A673 (cell line): ENCODE data around the gene CHRNB1. TPM values are rescaled to one million over a fixed set of nuclear protein-coding genes. Genes with fewer than 3 reads are reported as not detected.

Source experiments
- BruUV-seq: library from RNA; stranded (reverse); fragments of 400-500 nt; replicated peaks from 2 replicates; lab custom pipeline; 2021; lab: Mats Ljungman, UMichigan
- CTCF ChIA-PET: fragments of 300-600 bp; sonication (Branson Sonifier 250); formaldehyde crosslinking; loops from one replicate; lab custom pipeline; 2022; ENCODE audit warnings: antibody characterized with exemption; lab: Charles Lee
- POLR2A ChIA-PET: fragments of 300-600 bp; sonication (Branson Sonifier 250); formaldehyde crosslinking; loops from one replicate; lab custom pipeline; 2022; ENCODE audit warnings: antibody characterized with exemption; ENCODE audit not compliant: low non-redundant PET; lab: Charles Lee
- DNase-seq: peaks from one replicate; pipeline ENCODE4 v3.0.0-alpha.2; 2015; ENCODE audit warnings: low spot score
- H3K27ac ChIP-seq: fragments of 200-600 bp; sonication (generic); 2 replicates; pipeline ENCODE4 v1.5.1; 2016; ENCODE audit warnings: mixed run types, low read depth, mild to moderate bottlenecking, mixed read lengths, antibody characterized with exemption, low read length; ENCODE audit not compliant: poor library complexity, severe bottlenecking
- H3K27me3 ChIP-seq: fragments of 200-600 bp; sonication (generic); replicated peaks from 2 replicates; pipeline ENCODE4 v1.6.1; 2017; ENCODE audit warnings: mixed run types, low read depth, mild to moderate bottlenecking, mixed read lengths, antibody characterized with exemption, low read length; ENCODE audit not compliant: insufficient read depth, poor library complexity
- H3K36me3 ChIP-seq: fragments of 200-600 bp; sonication (generic); 2 replicates; pipeline ENCODE4 v1.6.1; 2016; ENCODE audit warnings: mixed run types, mild to moderate bottlenecking, mixed read lengths, antibody characterized with exemption, low read length; ENCODE audit not compliant: insufficient read depth, poor library complexity, severe bottlenecking
- H3K4me1 ChIP-seq: fragments of 200-600 bp; sonication (generic); 2 replicates; pipeline ENCODE4 v1.6.1; 2017; ENCODE audit warnings: mixed run types, mild to moderate bottlenecking, mixed read lengths, antibody characterized with exemption, low read length; ENCODE audit not compliant: insufficient read depth, poor library complexity, severe bottlenecking
- H3K4me3 ChIP-seq: fragments of 200-600 bp; sonication (generic); 2 replicates; pipeline ENCODE4 v1.5.1; 2016; ENCODE audit warnings: low read depth, mixed run types, mild to moderate bottlenecking, mixed read lengths, low read length; ENCODE audit not compliant: poor library complexity, severe bottlenecking
- H3K9me3 ChIP-seq: fragments of 200-600 bp; sonication (generic); 2 replicates; pipeline ENCODE4 v1.6.1; 2016; ENCODE audit warnings: mixed run types, low read depth, mild to moderate bottlenecking, mixed read lengths, antibody characterized with exemption, low read length; ENCODE audit not compliant: poor library complexity, severe bottlenecking
- EZH2 ChIP-seq: fragments of 200-600 bp; sonication (generic); IDR thresholded peaks from 2 replicates; pipeline ENCODE4 v1.6.1; 2017; ENCODE audit warnings: borderline replicate concordance, low read depth, mild to moderate bottlenecking, mixed read lengths, antibody characterized with exemption, low read length; ENCODE audit not compliant: poor library complexity, severe bottlenecking
- intact Hi-C: fragments of 100-400 bp; cut with micrococcal nuclease; formaldehyde crosslinking; loops from one replicate; pipeline ENCODE4 v1.10.0; 2022; ENCODE audit not compliant: unreplicated experiment
- total RNA-seq: library from RNA; stranded (reverse); gene quantifications from 2 replicates; pipeline ENCODE4 v1.2.3, GENCODE V29; 2021
- TF ChIP-seq, protein P1 (sequence below): fragments of 300-800, 200-600 bp; sonication (generic); conservative IDR thresholded peaks from 2 replicates; pipeline ENCODE4 v1.5.1; 2017; ENCODE audit warnings: low read depth, mild to moderate bottlenecking, antibody characterized with exemption, low read length, moderate library complexity, mixed read lengths

The CHRNB1 gene
- total RNA-seq, 1 experiment from 2014 or later: 5.2 TPM

DNA sequence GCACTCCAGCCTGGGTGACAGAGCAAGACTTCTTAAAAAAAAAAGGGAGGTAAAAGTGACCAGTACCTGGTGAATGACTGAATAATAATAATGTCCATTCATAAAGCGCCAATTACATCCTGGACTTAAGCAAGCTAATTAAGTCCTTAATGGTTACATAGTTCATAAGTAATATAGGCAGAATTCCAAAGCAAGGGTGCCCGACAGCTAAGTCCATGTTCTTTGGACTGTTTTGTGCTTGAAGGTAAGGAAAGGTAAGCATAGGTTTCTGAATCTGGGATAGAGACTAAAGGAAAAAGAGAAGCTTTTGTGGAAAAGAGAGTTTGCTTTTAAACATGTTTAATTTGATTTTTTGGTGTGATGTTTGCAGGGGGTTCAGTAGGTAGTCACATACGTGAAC is 49.1 kb downstream of the CHRNB1 start:
- H3K4me1 ChIP-seq: no peaks in the 10 kb centered on the region
- H3K9me3 ChIP-seq: no peaks in the 10 kb centered on the region
- intact Hi-C loops: no loop called here
- DNase-seq: no peak
- H3K27ac ChIP-seq: no peak overlapping the region
- H3K27me3 ChIP-seq: no peaks in the 10 kb centered on the region
- H3K4me3 ChIP-seq: no peak overlapping the region
- ChIA-PET POLR2A (no interaction called here), CTCF (interaction anchor here (0.9 kb wide), 1 partner anchor 57 kb away, joined by 6 read pairs; no protein-coding TSS in a partner anchor)
- TF ChIP-seq EZH2: no peak
- TF ChIP-seq, protein P1, sequence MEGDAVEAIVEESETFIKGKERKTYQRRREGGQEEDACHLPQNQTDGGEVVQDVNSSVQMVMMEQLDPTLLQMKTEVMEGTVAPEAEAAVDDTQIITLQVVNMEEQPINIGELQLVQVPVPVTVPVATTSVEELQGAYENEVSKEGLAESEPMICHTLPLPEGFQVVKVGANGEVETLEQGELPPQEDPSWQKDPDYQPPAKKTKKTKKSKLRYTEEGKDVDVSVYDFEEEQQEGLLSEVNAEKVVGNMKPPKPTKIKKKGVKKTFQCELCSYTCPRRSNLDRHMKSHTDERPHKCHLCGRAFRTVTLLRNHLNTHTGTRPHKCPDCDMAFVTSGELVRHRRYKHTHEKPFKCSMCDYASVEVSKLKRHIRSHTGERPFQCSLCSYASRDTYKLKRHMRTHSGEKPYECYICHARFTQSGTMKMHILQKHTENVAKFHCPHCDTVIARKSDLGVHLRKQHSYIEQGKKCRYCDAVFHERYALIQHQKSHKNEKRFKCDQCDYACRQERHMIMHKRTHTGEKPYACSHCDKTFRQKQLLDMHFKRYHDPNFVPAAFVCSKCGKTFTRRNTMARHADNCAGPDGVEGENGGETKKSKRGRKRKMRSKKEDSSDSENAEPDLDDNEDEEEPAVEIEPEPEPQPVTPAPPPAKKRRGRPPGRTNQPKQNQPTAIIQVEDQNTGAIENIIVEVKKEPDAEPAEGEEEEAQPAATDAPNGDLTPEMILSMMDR: no peak
- peaks cover 44% of the 10 kb centered on the region for H3K36me3 ChIP-seq
- no TSS peak for BruUV-seq

DNA sequence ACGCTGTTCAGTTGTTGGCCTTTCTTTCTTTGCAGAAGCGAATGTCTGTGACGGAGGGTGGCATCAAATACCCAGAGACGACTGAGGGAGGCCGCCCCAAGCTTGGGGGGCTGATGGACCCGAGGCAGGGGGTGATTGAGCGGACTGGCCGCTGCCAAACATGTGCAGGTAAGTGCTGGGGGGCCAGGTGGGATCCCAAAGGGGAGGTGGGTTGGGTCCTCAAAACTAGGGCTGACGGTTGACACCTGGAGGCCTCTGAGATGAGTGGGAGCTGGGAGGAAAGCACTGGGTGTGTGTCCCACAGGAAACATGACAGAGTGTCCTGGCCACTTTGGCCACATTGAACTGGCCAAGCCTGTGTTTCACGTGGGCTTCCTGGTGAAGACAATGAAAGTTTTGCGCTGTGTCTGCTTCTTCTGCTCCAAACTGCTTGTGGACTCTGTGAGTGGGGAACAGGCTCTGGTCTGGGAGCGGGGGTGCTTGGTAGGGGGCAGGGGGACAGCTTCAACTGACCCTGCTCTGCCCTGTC is 51.1 kb downstream of the CHRNB1 start:
- no peak overlapping the region for H3K27ac ChIP-seq
- H3K4me3 ChIP-seq: no peak overlapping the region
- no peaks in the 10 kb centered on the region for H3K9me3 ChIP-seq
- BruUV-seq: no TSS peak
- CTCF ChIA-PET: no interaction called here
- DNase-seq: no peak
- intact Hi-C loops: no loop called here
- POLR2A ChIA-PET: interaction anchor here (0.7 kb wide), 1 partner anchor 522 kb away, joined by 3 read pairs; no protein-coding TSS in a partner anchor
- TF ChIP-seq EZH2: no peak
- TF ChIP-seq, protein P1: no peak
- H3K27me3 ChIP-seq: no peaks in the 10 kb centered on the region
- no peaks in the 10 kb centered on the region for H3K4me1 ChIP-seq
- peaks cover 64% of the 10 kb centered on the region for H3K36me3 ChIP-seq

DNA sequence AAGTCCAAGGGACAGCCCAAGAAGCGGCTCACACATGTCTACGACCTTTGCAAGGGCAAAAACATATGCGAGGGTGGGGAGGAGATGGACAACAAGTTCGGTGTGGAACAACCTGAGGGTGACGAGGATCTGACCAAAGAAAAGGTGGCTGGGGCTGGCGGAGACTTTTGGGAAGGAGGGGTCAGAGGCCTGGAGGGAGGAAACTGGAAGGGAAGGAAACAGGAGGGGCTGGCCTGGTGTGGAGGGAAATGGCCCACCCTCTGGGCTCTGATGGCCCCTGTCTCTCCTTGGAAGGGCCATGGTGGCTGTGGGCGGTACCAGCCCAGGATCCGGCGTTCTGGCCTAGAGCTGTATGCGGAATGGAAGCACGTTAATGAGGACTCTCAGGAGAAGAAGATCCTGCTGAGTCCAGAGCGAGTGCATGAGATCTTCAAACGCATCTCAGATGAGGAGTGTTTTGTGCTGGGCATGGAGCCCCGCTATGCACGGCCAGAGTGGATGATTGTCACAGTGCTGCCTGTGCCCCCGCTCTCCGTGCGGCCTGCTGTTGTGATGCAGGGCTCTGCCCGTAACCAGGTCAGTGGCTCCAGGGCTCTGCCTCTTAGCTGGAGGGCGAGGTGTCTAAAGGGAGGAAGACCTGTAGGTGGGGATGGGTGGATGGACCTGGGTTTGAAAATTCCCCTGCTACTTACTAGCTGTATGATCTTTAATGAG is 51.8 kb downstream of the CHRNB1 start:
- Histone ChIP-seq H3K27me3 (no peaks in the 10 kb centered on the region), H3K4me3 (no peak overlapping the region), H3K4me1 (no peaks in the 10 kb centered on the region), H3K27ac (no peak overlapping the region), H3K36me3 (peaks cover 65% of the 10 kb centered on the region), H3K9me3 (no peaks in the 10 kb centered on the region)
- ChIA-PET POLR2A (interaction anchor here (0.7 kb wide), 1 partner anchor 523 kb away, joined by 3 read pairs; no protein-coding TSS in a partner anchor), CTCF (no interaction called here)
- no peak for TF ChIP-seq EZH2
- TF ChIP-seq, protein P1: no peak
- intact Hi-C loops: no loop called here
- DNase-seq: no peak
- BruUV-seq: TSS peak; percentile 56
